ENCODE data around the gene EFL1. TPM values are rescaled to one million over a fixed set of nuclear protein-coding genes. Genes with fewer than 3 reads are reported as not detected.

Gene EFL1
- total RNA-seq, 2 experiments from 2014 or later = 23.7 to 25.6 TPM

GRCh38 chr15:82181371-82181770, 81.2 kb downstream of the EFL1 start:
- no peak for TF ChIP-seq CTCF (IDR thresholded peaks at IDR 0.05)
- Mint-ChIP-seq H3K36me3 (ENCODE audit: low read depth) (no peaks in the 10 kb centered on the region), H3K9me3 (no peaks in the 10 kb centered on the region), H3K4me3 (no peak overlapping the region), H3K4me1 (ENCODE audit: low read depth) (peaks cover 4% of the 10 kb centered on the region), H3K27me3 (no peaks in the 10 kb centered on the region), H3K27ac (no peak overlapping the region)
- POLR2A ChIA-PET = no interaction called here
- intact Hi-C loops (cut with micrococcal nuclease) = no loop called here
- ATAC-seq (no peak), DNase-seq (no peak)
- CTCF ChIA-PET = interaction anchor here (1.0 kb wide), 1 partner anchor 73 kb away, joined by 4 read pairs; no protein-coding TSS in a partner anchor

- ChIA-PET CTCF (no interaction called here), POLR2A (no interaction called here)
- intact Hi-C loops (cut with micrococcal nuclease) = no loop called here
- DNase-seq (no peak), ATAC-seq (no peak)
- H3K27ac Mint-ChIP-seq = no peak overlapping the region
- H3K4me3 Mint-ChIP-seq = no peak overlapping the region
- H3K27me3 Mint-ChIP-seq = no peaks in the 10 kb centered on the region
- no peaks in the 10 kb centered on the region for H3K9me3 Mint-ChIP-seq
- no peaks in the 10 kb centered on the region for H3K36me3 Mint-ChIP-seq (ENCODE audit: low read depth)
- peaks cover 4% of the 10 kb centered on the region for H3K4me1 Mint-ChIP-seq (ENCODE audit: low read depth)
- TF ChIP-seq CTCF (IDR thresholded peaks at IDR 0.05) = no peak
Observed at GRCh38 chr15:82178061-82178460, 84.5 kb downstream of the EFL1 start.

GRCh38 chr15:82177291-82178010, 85.1 kb downstream of the EFL1 start:
- Mint-ChIP-seq H3K27ac (no peak overlapping the region), H3K27me3 (no peaks in the 10 kb centered on the region), H3K4me1 (ENCODE audit: low read depth) (peaks cover 4% of the 10 kb centered on the region), H3K36me3 (ENCODE audit: low read depth) (no peaks in the 10 kb centered on the region), H3K4me3 (no peak overlapping the region), H3K9me3 (no peaks in the 10 kb centered on the region)
- DNase-seq (no peak), ATAC-seq (no peak)
- no peak for TF ChIP-seq CTCF (IDR thresholded peaks at IDR 0.05)
- intact Hi-C loops (cut with micrococcal nuclease) = no loop called here
- CTCF ChIA-PET = no interaction called here
- POLR2A ChIA-PET = interaction anchor here (0.6 kb wide), 1 partner anchor 1373 kb away, joined by 3 read pairs; no protein-coding TSS in a partner anchor

GRCh38 chr15:82176542-82176941, 86.0 kb downstream of the EFL1 start:
- ATAC-seq (no peak), DNase-seq (no peak)
- POLR2A ChIA-PET = interaction anchor here (0.6 kb wide), 2 partner anchors 40 to 1372 kb away, joined by 3 read pairs; no protein-coding TSS in a partner anchor
- CTCF ChIA-PET = no interaction called here
- peaks cover 5% of the 10 kb centered on the region for H3K4me1 Mint-ChIP-seq (ENCODE audit: low read depth)
- no peak for TF ChIP-seq CTCF (IDR thresholded peaks at IDR 0.05)
- intact Hi-C loops (cut with micrococcal nuclease) = no loop called here
- H3K4me3 Mint-ChIP-seq = no peak overlapping the region
- H3K9me3 Mint-ChIP-seq = no peaks in the 10 kb centered on the region
- no peak overlapping the region for H3K27ac Mint-ChIP-seq
- H3K36me3 Mint-ChIP-seq (ENCODE audit: low read depth) = no peaks in the 10 kb centered on the region
- no peaks in the 10 kb centered on the region for H3K27me3 Mint-ChIP-seq

- DNase-seq (no peak), ATAC-seq (no peak)
- no peak overlapping the region for H3K4me3 Mint-ChIP-seq
- intact Hi-C loops (cut with micrococcal nuclease) = no loop called here
- no peak for TF ChIP-seq CTCF (IDR thresholded peaks at IDR 0.05)
- H3K27ac Mint-ChIP-seq = no peak overlapping the region
- H3K9me3 Mint-ChIP-seq = no peaks in the 10 kb centered on the region
- CTCF ChIA-PET = no interaction called here
- POLR2A ChIA-PET = no interaction called here
- peaks cover 2% of the 10 kb centered on the region for H3K36me3 Mint-ChIP-seq (ENCODE audit: low read depth)
- H3K27me3 Mint-ChIP-seq = no peaks in the 10 kb centered on the region
- peaks cover 7% of the 10 kb centered on the region for H3K4me1 Mint-ChIP-seq (ENCODE audit: low read depth)
Observed at GRCh38 chr15:82174471-82175235, 87.9 kb downstream of the EFL1 start.
